Suprapubic skin (tissue), 4 donors: ENCODE measurements around the gene TLR7. TPM values are rescaled to one million over a fixed set of nuclear protein-coding genes. Genes with fewer than 3 reads are reported as not detected.

ENCODE experiments used
- DNase-seq, 2 donors: peaks; one replicate each; pipeline ENCODE4 v3.0.0-alpha.2; 2019; ENCODE audit warnings: low spot score in 2 of 2
- H3K27ac ChIP-seq: fragments of 200-600 bp; sonication (generic); one replicate; pipeline ENCODE4 v1.5.1; 2019
- H3K27me3 ChIP-seq: fragments of 200-600 bp; sonication (generic); one replicate; pipeline ENCODE4 v1.5.1; 2019
- H3K36me3 ChIP-seq: fragments of 200-600 bp; sonication (generic); one replicate; pipeline ENCODE4 v1.5.1; 2019
- H3K4me1 ChIP-seq: fragments of 200-600 bp; sonication (generic); one replicate; pipeline ENCODE4 v1.5.1; 2019
- H3K4me3 ChIP-seq: fragments of 200-600 bp; sonication (generic); one replicate; pipeline ENCODE4 v1.5.1; 2019; ENCODE audit warnings: mild to moderate bottlenecking
- H3K9me3 ChIP-seq: fragments of 200-600 bp; sonication (generic); one replicate; pipeline ENCODE4 v1.5.1; 2019
- CTCF ChIP-seq, 2 donors: fragments of 200-600 bp in 1 of 2; fragments of 450-650 bp in 1 of 2; sonication (generic) in 1 of 2; IDR thresholded peaks; one replicate each; pipeline ENCODE4 v1.5.1; 2016 to 2019; ENCODE audit warnings: antibody characterized with exemption in 2 of 2, mild to moderate bottlenecking in 1 of 2, moderate library complexity in 1 of 2
- EP300 ChIP-seq: sonication (generic); formaldehyde crosslinking; IDR thresholded peaks from one replicate; pipeline ENCODE4 v1.6.1; 2017; ENCODE audit warnings: antibody characterized with exemption
- POLR2A ChIP-seq, 2 donors: fragments of 450-650 bp; IDR thresholded peaks; one replicate each; pipeline ENCODE4 v1.6.1; 2017; ENCODE audit warnings: antibody characterized with exemption in 2 of 2, mild to moderate bottlenecking in 2 of 2, moderate library complexity in 2 of 2
- POLR2AphosphoS5 ChIP-seq, 3 donors: sonication (generic); formaldehyde crosslinking; IDR thresholded peaks; one replicate each; pipeline ENCODE4 v1.6.1; 2017; ENCODE audit warnings: antibody characterized with exemption in 3 of 3
- WGBS: methylation state at CpG from one replicate; pipeline ENCODE4 v1.1.5; 2018; 5-methylcytosine and 5-hydroxymethylcytosine counted together
- total RNA-seq, 4 donors: library from RNA; depleted of rRNA; stranded (reverse); fragments of >200 nt; gene quantifications; one replicate each; pipeline ENCODE4 v1.1.0, GENCODE V29; 2016

TLR7 gene
- total RNA-seq, 4 donors from 2014 or later: 0.15 to 0.38 TPM; not detected in 2

GRCh38 chrX:12878536-12878935 is 11.7 kb downstream of the TLR7 start:
- Histone ChIP-seq H3K4me1 (no peaks in the 10 kb centered on the region), H3K9me3 (no peaks in the 10 kb centered on the region), H3K36me3 (no peaks in the 10 kb centered on the region), H3K4me3 (no peak overlapping the region), H3K27me3 (no peaks in the 10 kb centered on the region), H3K27ac (no peak overlapping the region)
- TF ChIP-seq POLR2AphosphoS5 (IDR thresholded peaks at IDR 0.05): no peak
- TF ChIP-seq EP300: no peak
- TF ChIP-seq CTCF (IDR thresholded peaks at IDR 0.05): no peak
- TF ChIP-seq POLR2A (IDR thresholded peaks at IDR 0.05): no peak
- DNase-seq: no peak
- WGBS: 50% methylated on average over 1 of the region's 1 CpG

DNA sequence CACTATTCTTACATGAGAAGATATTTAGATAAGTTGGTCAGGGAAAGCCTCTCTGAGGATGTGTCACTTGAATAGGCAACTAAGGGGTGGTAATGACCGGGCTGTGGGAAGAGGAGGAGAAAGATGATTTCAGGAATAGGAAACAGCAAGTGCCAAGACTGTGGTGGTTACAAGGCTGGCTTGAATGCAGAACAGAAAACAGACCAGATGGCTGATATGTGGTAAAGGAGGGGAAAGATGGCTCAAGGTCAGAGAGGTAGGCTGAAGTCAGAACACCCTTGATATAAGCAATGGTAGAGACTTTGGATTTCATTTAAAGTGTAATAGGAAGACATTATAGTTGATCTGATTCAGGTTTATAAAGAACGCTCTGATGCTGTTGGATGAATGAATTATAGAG is 15.0 kb downstream of the TLR7 start:
- Histone ChIP-seq H3K9me3 (no peaks in the 10 kb centered on the region), H3K27me3 (no peaks in the 10 kb centered on the region), H3K36me3 (no peaks in the 10 kb centered on the region), H3K4me3 (no peak overlapping the region), H3K4me1 (no peaks in the 10 kb centered on the region), H3K27ac (no peak overlapping the region)
- 81% methylated on average over 2 of the region's 2 CpGs for WGBS
- TF ChIP-seq POLR2A (IDR thresholded peaks at IDR 0.05) (no peak), EP300 (no peak), POLR2AphosphoS5 (IDR thresholded peaks at IDR 0.05) (no peak), CTCF (IDR thresholded peaks at IDR 0.05) (no peak)
- DNase-seq: no peak

GRCh38 chrX:12885508-12885907 is 18.6 kb downstream of the TLR7 start:
- Histone ChIP-seq H3K9me3 (no peaks in the 10 kb centered on the region), H3K36me3 (no peaks in the 10 kb centered on the region), H3K27ac (no peak overlapping the region), H3K4me3 (no peak overlapping the region), H3K27me3 (no peaks in the 10 kb centered on the region), H3K4me1 (no peaks in the 10 kb centered on the region)
- no peak for DNase-seq
- TF ChIP-seq EP300 (no peak), CTCF (IDR thresholded peaks at IDR 0.05) (no peak), POLR2AphosphoS5 (IDR thresholded peaks at IDR 0.05) (no peak), POLR2A (IDR thresholded peaks at IDR 0.05) (no peak)
- WGBS: 35% methylated on average over 5 of the region's 5 CpGs

DNA sequence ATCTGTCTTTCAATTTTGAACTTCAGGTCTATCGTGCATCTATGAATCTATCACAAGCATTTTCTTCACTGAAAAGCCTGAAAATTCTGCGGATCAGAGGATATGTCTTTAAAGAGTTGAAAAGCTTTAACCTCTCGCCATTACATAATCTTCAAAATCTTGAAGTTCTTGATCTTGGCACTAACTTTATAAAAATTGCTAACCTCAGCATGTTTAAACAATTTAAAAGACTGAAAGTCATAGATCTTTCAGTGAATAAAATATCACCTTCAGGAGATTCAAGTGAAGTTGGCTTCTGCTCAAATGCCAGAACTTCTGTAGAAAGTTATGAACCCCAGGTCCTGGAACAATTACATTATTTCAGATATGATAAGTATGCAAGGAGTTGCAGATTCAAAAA is 19.7 kb downstream of the TLR7 start:
- WGBS: 78% methylated on average over 3 of the region's 3 CpGs
- Histone ChIP-seq H3K36me3 (no peaks in the 10 kb centered on the region), H3K4me1 (no peaks in the 10 kb centered on the region), H3K9me3 (no peaks in the 10 kb centered on the region), H3K4me3 (no peak overlapping the region), H3K27me3 (no peaks in the 10 kb centered on the region), H3K27ac (no peak overlapping the region)
- TF ChIP-seq POLR2A (IDR thresholded peaks at IDR 0.05) (no peak), EP300 (no peak), CTCF (IDR thresholded peaks at IDR 0.05) (no peak), POLR2AphosphoS5 (IDR thresholded peaks at IDR 0.05) (no peak)
- DNase-seq: no peak

DNA sequence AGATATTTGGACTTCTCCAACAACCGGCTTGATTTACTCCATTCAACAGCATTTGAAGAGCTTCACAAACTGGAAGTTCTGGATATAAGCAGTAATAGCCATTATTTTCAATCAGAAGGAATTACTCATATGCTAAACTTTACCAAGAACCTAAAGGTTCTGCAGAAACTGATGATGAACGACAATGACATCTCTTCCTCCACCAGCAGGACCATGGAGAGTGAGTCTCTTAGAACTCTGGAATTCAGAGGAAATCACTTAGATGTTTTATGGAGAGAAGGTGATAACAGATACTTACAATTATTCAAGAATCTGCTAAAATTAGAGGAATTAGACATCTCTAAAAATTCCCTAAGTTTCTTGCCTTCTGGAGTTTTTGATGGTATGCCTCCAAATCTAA is 20.3 kb downstream of the TLR7 start:
- no peaks in the 10 kb centered on the region for H3K4me1 ChIP-seq
- H3K4me3 ChIP-seq: no peak overlapping the region
- no peaks in the 10 kb centered on the region for H3K9me3 ChIP-seq
- no peaks in the 10 kb centered on the region for H3K27me3 ChIP-seq
- DNase-seq: no peak
- no peaks in the 10 kb centered on the region for H3K36me3 ChIP-seq
- WGBS: 72% methylated on average over 2 of the region's 2 CpGs
- TF ChIP-seq EP300 (no peak), POLR2AphosphoS5 (IDR thresholded peaks at IDR 0.05) (no peak), POLR2A (IDR thresholded peaks at IDR 0.05) (no peak), CTCF (IDR thresholded peaks at IDR 0.05) (no peak)
- H3K27ac ChIP-seq: no peak overlapping the region
